Measurements from ENCODE around the gene MEGF8. TPM values are rescaled to one million over a fixed set of nuclear protein-coding genes. Genes with fewer than 3 reads are reported as not detected.

Gene MEGF8
- total and polyA plus RNA-seq, 4 donors, result 6.0 to 21.7 (median 11.1) TPM

DNA sequence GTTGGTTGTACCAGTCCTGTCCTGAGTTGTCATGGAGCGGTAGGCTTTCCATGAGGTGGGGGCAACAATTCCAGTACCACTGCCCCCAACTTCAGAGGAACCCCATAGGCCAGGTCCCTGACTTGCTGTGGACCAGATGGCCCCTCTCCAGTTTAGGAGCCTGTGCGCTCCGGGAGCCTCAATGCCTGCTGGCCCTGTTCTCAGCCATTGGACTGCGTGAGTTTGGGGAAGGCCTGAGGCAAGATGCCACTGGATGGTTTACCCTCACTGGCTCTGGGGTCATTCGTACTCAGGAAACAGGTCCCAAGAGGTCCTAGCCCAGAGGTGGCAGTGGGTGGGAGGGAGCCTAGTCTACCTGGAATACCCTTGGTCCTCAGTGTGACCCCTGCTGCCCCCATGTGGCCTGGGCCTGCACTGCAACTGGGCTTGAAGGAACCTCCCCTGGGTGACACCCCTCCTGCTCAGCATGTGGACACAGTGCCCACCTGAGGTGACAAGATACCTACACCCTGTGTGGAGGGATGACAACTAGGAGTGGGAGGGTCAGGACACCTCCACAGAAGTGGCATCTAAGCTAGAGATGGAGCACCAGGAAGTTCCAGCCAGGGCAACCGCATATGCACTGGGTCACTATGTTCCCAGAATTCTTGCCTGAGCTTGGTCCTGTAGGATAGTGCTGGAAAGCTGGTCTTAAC is 29.5 kb upstream of the MEGF8 start:
- no peak overlapping the region for H3K4me3 ChIP-seq
- peaks cover 10 to 46% (median 22%) of the 10 kb centered on the region in 4 donors for H3K36me3 ChIP-seq (ENCODE audit: control insufficient read depth in 4 of 4, insufficient read depth in 4 of 4, low read length in 4 of 4)
- H3K27me3 ChIP-seq (ENCODE audit: control insufficient read depth in 3 of 3, insufficient read depth in 3 of 3, low read length in 2 of 3), result no peaks in the 10 kb centered on the region
- TF ChIP-seq, protein P1, sequence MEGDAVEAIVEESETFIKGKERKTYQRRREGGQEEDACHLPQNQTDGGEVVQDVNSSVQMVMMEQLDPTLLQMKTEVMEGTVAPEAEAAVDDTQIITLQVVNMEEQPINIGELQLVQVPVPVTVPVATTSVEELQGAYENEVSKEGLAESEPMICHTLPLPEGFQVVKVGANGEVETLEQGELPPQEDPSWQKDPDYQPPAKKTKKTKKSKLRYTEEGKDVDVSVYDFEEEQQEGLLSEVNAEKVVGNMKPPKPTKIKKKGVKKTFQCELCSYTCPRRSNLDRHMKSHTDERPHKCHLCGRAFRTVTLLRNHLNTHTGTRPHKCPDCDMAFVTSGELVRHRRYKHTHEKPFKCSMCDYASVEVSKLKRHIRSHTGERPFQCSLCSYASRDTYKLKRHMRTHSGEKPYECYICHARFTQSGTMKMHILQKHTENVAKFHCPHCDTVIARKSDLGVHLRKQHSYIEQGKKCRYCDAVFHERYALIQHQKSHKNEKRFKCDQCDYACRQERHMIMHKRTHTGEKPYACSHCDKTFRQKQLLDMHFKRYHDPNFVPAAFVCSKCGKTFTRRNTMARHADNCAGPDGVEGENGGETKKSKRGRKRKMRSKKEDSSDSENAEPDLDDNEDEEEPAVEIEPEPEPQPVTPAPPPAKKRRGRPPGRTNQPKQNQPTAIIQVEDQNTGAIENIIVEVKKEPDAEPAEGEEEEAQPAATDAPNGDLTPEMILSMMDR (IDR thresholded peaks at IDR 0.05; ENCODE audit: control extremely low read depth, extremely low read depth), result peak; percentile 86
- H3K4me1 ChIP-seq (ENCODE audit: control insufficient read depth in 5 of 5, insufficient read depth in 5 of 5, low read length in 5 of 5), result peaks cover 0 to under 1% (median 0%) of the 10 kb centered on the region in 5 donors
- peak; percentile 74 for ATAC-seq (ENCODE audit: insufficient read depth, low FRiP score)
- H3K9me3 ChIP-seq (ENCODE audit: control insufficient read depth in 4 of 4, insufficient read depth in 3 of 4, low read length in 3 of 4), result no peaks in the 10 kb centered on the region
- H3K9ac ChIP-seq (ENCODE audit: insufficient read depth in 1 of 2, low read length in 2 of 2), result no peak overlapping the region
- peak; percentile 66 to 81 (median 69) for DNase-seq
- WGBS, 2 donors, result 82% methylated on average over 6 of the region's 6 CpGs
- H3K27ac ChIP-seq (ENCODE audit: low read depth in 1 of 2, low read length in 1 of 2), result no peak overlapping the region

DNA sequence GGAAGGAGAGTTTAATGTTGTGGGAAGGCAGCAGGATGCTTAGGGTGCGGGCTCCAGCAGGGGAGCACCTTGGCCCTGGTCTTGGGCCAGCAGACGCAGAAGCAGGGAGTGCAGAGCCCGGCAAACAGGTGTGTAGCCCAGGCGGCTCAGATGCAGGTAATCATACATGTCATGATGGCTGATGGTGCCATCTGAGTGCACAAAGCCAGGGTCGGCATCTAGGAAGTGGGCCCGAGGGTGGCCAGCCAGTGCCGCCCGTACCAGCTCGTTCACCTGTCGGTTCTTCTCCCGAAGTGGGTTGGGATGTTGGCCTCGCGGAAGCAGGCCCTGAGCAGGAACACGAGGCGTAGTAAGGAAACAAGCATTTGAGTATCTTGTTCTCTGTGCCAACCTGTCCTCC is 28.4 kb upstream of the MEGF8 start:
- H3K36me3 ChIP-seq (ENCODE audit: control insufficient read depth in 4 of 4, insufficient read depth in 4 of 4, low read length in 4 of 4), result peaks cover 7 to 37% (median 16%) of the 10 kb centered on the region in 4 donors
- ATAC-seq (ENCODE audit: insufficient read depth, low FRiP score) (no peak), DNase-seq (no peak)
- H3K4me3 ChIP-seq, result no peak overlapping the region
- H3K4me1 ChIP-seq (ENCODE audit: control insufficient read depth in 5 of 5, insufficient read depth in 5 of 5, low read length in 5 of 5), result peaks cover 0 to 7% (median 4%) of the 10 kb centered on the region in 5 donors
- no peaks in the 10 kb centered on the region for H3K9me3 ChIP-seq (ENCODE audit: control insufficient read depth in 4 of 4, insufficient read depth in 3 of 4, low read length in 3 of 4)
- 91 to 98% methylated on average over 15 of the region's 15 CpGs for WGBS, 2 donors
- H3K27me3 ChIP-seq (ENCODE audit: control insufficient read depth in 3 of 3, insufficient read depth in 3 of 3, low read length in 2 of 3), result no peaks in the 10 kb centered on the region
- TF ChIP-seq, protein P1 (IDR thresholded peaks at IDR 0.05; ENCODE audit: control extremely low read depth, extremely low read depth), result no peak
- no peak overlapping the region for H3K27ac ChIP-seq (ENCODE audit: low read depth in 1 of 2, low read length in 1 of 2)
- no peak overlapping the region for H3K9ac ChIP-seq (ENCODE audit: insufficient read depth in 1 of 2, low read length in 2 of 2)

DNA sequence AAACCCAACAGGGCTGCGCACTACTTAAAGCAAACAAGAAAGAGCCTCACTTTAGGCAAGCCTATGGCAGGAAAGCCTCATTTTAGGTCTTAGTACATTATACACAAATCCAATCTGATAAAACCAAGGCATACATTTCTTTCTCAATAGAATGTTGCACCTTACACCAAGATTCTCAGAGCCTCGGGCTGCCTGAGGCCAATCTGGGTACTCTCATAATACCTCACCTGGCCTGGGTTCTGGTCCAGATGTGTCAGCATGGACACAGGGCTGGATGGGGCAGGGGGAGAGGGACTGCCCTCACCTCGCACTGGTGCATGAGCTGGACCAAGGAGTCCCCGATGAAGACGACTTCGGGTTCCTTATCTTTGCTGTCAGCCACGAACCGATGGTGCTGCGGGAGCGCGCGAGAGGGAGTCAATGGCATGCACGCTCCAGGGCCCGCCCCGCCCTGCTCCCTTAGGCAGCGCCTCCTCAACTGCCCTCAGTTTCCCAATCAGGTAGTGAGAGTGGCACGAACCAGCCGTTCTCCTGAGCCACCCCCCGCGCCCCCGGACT is 23.7 kb upstream of the MEGF8 start, which contains the start of gene PRR19:
PRR19 (plus strand) TSS at position 487 of the 558 bp plus-strand sequence. CDS start 7,453 bp downstream, outside the sequence.
- ATAC-seq (ENCODE audit: insufficient read depth, low FRiP score), result no peak
- TF ChIP-seq, protein P1 (IDR thresholded peaks at IDR 0.05; ENCODE audit: control extremely low read depth, extremely low read depth), result no peak
- peak within 1 kb of the TSS; percentile 17 to 39 for H3K9ac ChIP-seq (ENCODE audit: insufficient read depth in 1 of 2, low read length in 2 of 2)
- 6 to 7% methylated on average over 19 to 21 of the region's 21 CpGs for WGBS, 2 donors
- no peaks in the 10 kb centered on the region for H3K27me3 ChIP-seq (ENCODE audit: control insufficient read depth in 3 of 3, insufficient read depth in 3 of 3, low read length in 2 of 3)
- no peaks in the 10 kb centered on the region for H3K9me3 ChIP-seq (ENCODE audit: control insufficient read depth in 4 of 4, insufficient read depth in 3 of 4, low read length in 3 of 4)
- H3K4me3 ChIP-seq, result peak within 1 kb of the TSS; percentile 44
- peak within 1 kb of the TSS in 1 of 2 donors; percentile 26 for H3K27ac ChIP-seq (ENCODE audit: low read depth in 1 of 2, low read length in 1 of 2)
- H3K36me3 ChIP-seq (ENCODE audit: control insufficient read depth in 4 of 4, insufficient read depth in 4 of 4, low read length in 4 of 4), result peaks cover 0 to 5% (median 3%) of the 10 kb centered on the region in 4 donors
- peak in 1 of 3 donors; percentile 38 for DNase-seq
- peaks cover 0 to 17% (median 4%) of the 10 kb centered on the region in 5 donors for H3K4me1 ChIP-seq (ENCODE audit: control insufficient read depth in 5 of 5, insufficient read depth in 5 of 5, low read length in 5 of 5)

Data from lung (tissue), 12 donors.